Ishikawa (cell line): ENCODE results near the gene TBC1D5.

Source experiments
- CEBPB ChIP-seq: IDR thresholded peaks from 2 replicates; pipeline ENCODE4 v1.6.1; 2012
- CREB1 ChIP-seq: IDR thresholded peaks from 2 replicates; pipeline ENCODE4 v1.6.1; 2012; ENCODE audit warnings: low read depth
- EGR1 ChIP-seq: IDR thresholded peaks from 2 replicates; pipeline ENCODE4 v1.6.1; 2012
- EP300 ChIP-seq: IDR thresholded peaks from 2 replicates; pipeline ENCODE4 v1.6.1; 2012; ENCODE audit warnings: borderline replicate concordance
- FOXM1 ChIP-seq: IDR thresholded peaks from 2 replicates; pipeline ENCODE4 v1.6.1; 2012; ENCODE audit warnings: low read depth, borderline replicate concordance
- NFIC ChIP-seq: IDR thresholded peaks from 2 replicates; pipeline ENCODE4 v1.6.1; 2012
- RAD21 ChIP-seq: IDR thresholded peaks from 2 replicates; pipeline ENCODE4 v1.6.1; 2012; ENCODE audit warnings: low read depth
- TAF1 ChIP-seq: IDR thresholded peaks from 2 replicates; pipeline ENCODE4 v1.6.1; 2012; ENCODE audit warnings: low read depth, mild to moderate bottlenecking
- TCF12 ChIP-seq: IDR thresholded peaks from 2 replicates; pipeline ENCODE4 v1.6.1; 2012; ENCODE audit warnings: low read depth
- YY1 ChIP-seq: IDR thresholded peaks from 2 replicates; pipeline ENCODE4 v1.6.1; 2012; ENCODE audit warnings: low read depth
- ZBTB7A ChIP-seq: IDR thresholded peaks from 2 replicates; pipeline ENCODE4 v1.6.1; 2012; ENCODE audit warnings: low read depth
- TF ChIP-seq, protein P1 (sequence below): IDR thresholded peaks from 2 replicates; pipeline ENCODE4 v1.6.1; 2012; ENCODE audit warnings: low read depth, mild to moderate bottlenecking
- TF ChIP-seq, protein P2 (sequence below): IDR thresholded peaks from 2 replicates; pipeline ENCODE4 v1.6.1; 2012
- TF ChIP-seq, protein P3 (sequence below): IDR thresholded peaks from 2 replicates; pipeline ENCODE4 v1.6.1; 2012

DNA sequence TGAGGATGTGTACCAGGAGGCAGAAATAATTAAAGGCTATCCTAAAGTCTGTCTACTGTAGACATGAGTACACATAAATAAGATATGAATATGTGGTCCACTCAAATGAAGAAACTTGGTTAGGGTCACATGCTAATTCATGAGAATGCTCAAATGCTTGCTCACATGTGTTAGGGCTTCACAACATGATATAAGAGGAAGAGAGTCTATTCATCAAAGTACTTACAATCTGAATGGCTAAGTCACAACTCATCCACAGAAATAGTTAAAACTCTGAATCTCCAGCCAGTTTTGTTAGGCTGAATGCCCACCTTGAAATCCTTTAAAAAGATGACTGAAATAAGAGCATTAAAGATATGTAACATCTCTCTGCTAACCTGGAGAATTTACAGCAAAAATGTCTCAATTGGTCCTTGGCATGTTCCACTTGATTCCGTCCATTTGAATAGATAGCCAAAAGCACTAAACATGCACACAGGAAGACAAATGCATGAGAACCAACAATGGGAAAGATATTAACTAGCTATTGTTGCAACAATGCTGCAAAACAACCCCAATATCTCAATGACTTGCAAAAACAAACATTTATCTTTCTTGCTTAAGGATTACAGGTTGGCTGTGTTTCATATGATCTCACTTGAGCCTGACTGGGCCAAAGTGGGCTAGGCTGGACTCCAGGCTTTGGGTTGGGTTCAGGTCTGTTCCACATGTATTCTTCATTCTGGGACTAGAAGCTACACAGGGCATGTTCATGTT lies 10.6 kb upstream of the TBC1D5 start:
- TF ChIP-seq RAD21 (no peak), EP300 (no peak), YY1 (no peak), CEBPB (no peak), CREB1 (no peak), FOXM1 (no peak), TAF1 (no peak), NFIC (no peak), EGR1 (no peak), TCF12 (no peak), ZBTB7A (no peak)
- TF ChIP-seq, protein P1, sequence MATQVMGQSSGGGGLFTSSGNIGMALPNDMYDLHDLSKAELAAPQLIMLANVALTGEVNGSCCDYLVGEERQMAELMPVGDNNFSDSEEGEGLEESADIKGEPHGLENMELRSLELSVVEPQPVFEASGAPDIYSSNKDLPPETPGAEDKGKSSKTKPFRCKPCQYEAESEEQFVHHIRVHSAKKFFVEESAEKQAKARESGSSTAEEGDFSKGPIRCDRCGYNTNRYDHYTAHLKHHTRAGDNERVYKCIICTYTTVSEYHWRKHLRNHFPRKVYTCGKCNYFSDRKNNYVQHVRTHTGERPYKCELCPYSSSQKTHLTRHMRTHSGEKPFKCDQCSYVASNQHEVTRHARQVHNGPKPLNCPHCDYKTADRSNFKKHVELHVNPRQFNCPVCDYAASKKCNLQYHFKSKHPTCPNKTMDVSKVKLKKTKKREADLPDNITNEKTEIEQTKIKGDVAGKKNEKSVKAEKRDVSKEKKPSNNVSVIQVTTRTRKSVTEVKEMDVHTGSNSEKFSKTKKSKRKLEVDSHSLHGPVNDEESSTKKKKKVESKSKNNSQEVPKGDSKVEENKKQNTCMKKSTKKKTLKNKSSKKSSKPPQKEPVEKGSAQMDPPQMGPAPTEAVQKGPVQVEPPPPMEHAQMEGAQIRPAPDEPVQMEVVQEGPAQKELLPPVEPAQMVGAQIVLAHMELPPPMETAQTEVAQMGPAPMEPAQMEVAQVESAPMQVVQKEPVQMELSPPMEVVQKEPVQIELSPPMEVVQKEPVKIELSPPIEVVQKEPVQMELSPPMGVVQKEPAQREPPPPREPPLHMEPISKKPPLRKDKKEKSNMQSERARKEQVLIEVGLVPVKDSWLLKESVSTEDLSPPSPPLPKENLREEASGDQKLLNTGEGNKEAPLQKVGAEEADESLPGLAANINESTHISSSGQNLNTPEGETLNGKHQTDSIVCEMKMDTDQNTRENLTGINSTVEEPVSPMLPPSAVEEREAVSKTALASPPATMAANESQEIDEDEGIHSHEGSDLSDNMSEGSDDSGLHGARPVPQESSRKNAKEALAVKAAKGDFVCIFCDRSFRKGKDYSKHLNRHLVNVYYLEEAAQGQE = no peak
- TF ChIP-seq, protein P2, sequence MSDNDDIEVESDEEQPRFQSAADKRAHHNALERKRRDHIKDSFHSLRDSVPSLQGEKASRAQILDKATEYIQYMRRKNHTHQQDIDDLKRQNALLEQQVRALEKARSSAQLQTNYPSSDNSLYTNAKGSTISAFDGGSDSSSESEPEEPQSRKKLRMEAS = no peak
- TF ChIP-seq, protein P3, sequence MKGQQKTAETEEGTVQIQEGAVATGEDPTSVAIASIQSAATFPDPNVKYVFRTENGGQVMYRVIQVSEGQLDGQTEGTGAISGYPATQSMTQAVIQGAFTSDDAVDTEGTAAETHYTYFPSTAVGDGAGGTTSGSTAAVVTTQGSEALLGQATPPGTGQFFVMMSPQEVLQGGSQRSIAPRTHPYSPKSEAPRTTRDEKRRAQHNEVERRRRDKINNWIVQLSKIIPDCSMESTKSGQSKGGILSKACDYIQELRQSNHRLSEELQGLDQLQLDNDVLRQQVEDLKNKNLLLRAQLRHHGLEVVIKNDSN = no peak
